ENCODE results near the gene PCYOX1L. TPM values are rescaled to one million over a fixed set of nuclear protein-coding genes. Genes with fewer than 3 reads are reported as not detected.

PCYOX1L gene, protein sequence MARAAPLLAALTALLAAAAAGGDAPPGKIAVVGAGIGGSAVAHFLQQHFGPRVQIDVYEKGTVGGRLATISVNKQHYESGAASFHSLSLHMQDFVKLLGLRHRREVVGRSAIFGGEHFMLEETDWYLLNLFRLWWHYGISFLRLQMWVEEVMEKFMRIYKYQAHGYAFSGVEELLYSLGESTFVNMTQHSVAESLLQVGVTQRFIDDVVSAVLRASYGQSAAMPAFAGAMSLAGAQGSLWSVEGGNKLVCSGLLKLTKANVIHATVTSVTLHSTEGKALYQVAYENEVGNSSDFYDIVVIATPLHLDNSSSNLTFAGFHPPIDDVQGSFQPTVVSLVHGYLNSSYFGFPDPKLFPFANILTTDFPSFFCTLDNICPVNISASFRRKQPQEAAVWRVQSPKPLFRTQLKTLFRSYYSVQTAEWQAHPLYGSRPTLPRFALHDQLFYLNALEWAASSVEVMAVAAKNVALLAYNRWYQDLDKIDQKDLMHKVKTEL
- 2.9 TPM in 2 replicates for total RNA-seq (2014; rRNA removed; shearing (Covaris generic))
- polyA plus RNA-seq (2015; cell fraction: cytosol; rRNA removed), result 5.4 TPM in 2 replicates
- polyA plus RNA-seq (2015; cell fraction: nucleus; rRNA removed), result 10.5 and 12.0 TPM in 2 replicates

DNA sequence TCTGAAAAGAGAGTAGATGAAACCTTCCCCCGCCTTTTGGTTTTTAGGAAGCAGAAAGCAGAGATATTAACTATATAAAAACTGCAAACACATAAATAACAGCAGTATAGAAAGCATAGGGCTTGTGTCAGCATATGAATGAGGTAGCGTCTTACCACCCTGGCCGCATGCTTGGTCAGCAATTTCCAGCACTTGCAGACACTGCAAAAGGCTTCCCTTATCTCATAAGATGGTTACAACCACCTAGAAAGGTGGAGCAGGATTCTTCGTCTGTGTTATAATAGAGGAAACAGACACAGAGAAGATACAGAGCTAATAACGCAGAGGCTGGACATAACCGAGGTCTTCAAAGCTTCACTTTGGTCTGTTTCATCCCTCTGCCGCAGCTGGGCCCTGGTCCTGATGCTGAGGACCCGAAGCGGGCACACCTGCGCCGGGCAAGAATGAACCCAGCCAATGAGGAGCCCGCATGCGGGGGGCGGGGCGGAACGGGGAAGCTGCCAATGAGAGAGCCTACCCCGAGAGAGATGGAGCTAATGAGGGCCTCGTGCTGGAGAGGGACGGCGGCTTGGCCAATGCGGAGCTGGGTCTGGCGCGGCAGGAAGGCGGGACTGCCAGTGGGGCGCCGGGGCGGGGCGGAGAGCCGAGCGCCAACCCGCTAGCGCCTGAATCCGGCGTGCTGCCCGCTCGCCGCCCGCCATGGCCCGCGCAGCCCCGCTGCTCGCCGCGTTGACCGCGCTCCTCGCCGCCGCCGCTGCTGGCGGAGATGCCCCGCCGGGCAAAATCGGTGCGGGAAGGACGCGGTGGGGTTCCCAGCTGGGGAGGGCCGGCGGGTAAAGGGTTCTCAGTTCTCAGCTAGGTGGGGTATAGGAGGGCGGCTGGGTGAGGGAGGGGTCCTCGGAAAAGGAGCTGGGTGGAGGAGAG is at the start of gene PCYOX1L:
Gene PCYOX1L, plus strand, starts transcription at position 677 of the 924 bp plus-strand sequence. Its CDS starts 23 bp downstream, at position 700.
- peak; percentile 93 for DNase-seq (ENCODE audit: low read depth, low spot score)
- in situ Hi-C loops (cut with HindIII; ENCODE audit: low pct_unique_long_range_greater_than_20kb, low sequenced_read_pairs), result no loop called here

GRCh38 chr5:149309354-149309753 is 48.5 kb upstream of the PCYOX1L start:
- in situ Hi-C loops (cut with HindIII; ENCODE audit: low pct_unique_long_range_greater_than_20kb, low sequenced_read_pairs), result no loop called here
- DNase-seq (ENCODE audit: low read depth, low spot score), result no peak

DNA sequence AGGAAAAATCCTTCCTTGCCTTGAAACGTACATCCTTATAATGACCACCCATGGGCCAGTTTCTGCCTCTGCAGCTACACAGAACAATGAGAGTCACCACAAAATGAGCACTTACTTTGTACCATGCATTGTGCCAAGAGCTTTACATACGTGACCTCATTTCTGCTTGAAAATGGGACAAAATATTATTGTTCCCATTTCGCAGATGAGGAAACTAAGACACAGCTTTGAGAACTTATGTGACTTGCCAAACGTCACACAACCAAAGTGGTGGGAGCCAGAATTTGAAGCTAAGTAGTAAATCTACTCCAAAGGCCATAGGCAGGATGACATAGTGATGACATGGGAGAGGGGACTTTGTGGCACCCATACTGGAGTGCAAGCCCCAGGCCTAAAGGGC is 47.4 kb upstream of the PCYOX1L start:
- in situ Hi-C loops (cut with HindIII; ENCODE audit: low pct_unique_long_range_greater_than_20kb, low sequenced_read_pairs), result no loop called here
- no peak for DNase-seq (ENCODE audit: low read depth, low spot score)

- in situ Hi-C loops (cut with HindIII; ENCODE audit: low pct_unique_long_range_greater_than_20kb, low sequenced_read_pairs), result no loop called here
- no peak for DNase-seq (ENCODE audit: low read depth, low spot score)
Observed at GRCh38 chr5:149310947-149311658, 46.7 kb upstream of the PCYOX1L start.

DNA sequence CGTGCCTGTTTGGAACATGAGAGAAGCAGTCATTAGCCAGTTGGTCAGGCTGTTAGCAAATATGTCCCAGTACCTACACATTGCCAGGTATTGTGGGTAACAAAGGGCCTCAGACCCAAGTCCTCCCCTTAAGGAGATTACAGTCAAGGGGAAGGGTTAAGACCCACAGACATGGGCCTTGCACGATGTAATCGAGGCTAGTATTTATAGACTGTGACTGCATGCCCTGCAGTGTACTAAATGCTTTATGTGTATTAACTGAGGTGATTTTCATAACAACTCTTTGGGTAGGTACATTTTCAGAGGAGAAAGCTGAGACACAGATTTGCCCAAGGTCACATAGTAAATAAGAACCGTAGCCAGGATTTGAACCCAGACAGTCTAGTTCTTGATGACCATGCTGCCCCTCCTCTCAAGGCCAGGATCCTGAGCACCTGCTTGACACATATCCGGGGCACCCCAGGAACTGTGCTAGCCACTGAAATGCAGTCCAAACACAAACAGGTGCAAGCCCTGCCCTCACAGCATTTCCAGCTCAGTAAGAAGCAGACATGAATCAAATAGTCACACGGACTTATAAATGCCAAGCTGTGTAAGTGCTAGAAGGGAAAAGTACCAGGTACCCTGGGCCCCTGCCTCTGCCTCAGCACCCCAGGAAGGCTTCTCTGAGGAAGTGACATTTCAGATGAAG is 44.5 kb upstream of the PCYOX1L start:
- DNase-seq (ENCODE audit: low read depth, low spot score), result no peak
- in situ Hi-C loops (cut with HindIII; ENCODE audit: low pct_unique_long_range_greater_than_20kb, low sequenced_read_pairs), result no loop called here

- no peak for DNase-seq (ENCODE audit: low read depth, low spot score)
- in situ Hi-C loops (cut with HindIII; ENCODE audit: low pct_unique_long_range_greater_than_20kb, low sequenced_read_pairs), result no loop called here
Observed at GRCh38 chr5:149314571-149315111, 43.2 kb upstream of the PCYOX1L start.

GRCh38 chr5:149315753-149316152 is 42.1 kb upstream of the PCYOX1L start:
- in situ Hi-C loops (cut with HindIII; ENCODE audit: low pct_unique_long_range_greater_than_20kb, low sequenced_read_pairs), result no loop called here
- no peak for DNase-seq (ENCODE audit: low read depth, low spot score)

GRCh38 chr5:149317281-149318048 is 40.4 kb upstream of the PCYOX1L start:
- peak; percentile 66 for DNase-seq (ENCODE audit: low read depth, low spot score)
- in situ Hi-C loops (cut with HindIII; ENCODE audit: low pct_unique_long_range_greater_than_20kb, low sequenced_read_pairs), result no loop called here

DNA sequence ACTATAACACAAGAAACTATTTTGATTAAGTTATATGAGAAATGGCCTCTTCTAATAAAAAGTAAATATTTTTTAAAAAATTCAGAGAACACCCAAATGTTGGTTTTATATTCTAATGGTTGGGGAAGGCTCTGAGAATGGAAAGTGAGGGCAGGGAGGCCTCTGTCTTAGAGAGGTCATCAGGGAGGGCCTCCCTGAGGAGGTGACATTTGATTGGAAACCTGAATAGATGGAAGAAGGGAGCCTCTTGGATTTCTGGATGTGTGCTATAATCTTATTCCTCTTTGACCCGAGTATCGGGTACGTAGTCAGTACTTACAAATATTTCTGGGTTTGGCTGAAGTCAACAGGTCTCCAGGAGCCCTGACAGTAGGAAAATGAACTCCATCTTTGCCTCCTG is 38.7 kb upstream of the PCYOX1L start:
- in situ Hi-C loops (cut with HindIII; ENCODE audit: low pct_unique_long_range_greater_than_20kb, low sequenced_read_pairs), result no loop called here

DNA sequence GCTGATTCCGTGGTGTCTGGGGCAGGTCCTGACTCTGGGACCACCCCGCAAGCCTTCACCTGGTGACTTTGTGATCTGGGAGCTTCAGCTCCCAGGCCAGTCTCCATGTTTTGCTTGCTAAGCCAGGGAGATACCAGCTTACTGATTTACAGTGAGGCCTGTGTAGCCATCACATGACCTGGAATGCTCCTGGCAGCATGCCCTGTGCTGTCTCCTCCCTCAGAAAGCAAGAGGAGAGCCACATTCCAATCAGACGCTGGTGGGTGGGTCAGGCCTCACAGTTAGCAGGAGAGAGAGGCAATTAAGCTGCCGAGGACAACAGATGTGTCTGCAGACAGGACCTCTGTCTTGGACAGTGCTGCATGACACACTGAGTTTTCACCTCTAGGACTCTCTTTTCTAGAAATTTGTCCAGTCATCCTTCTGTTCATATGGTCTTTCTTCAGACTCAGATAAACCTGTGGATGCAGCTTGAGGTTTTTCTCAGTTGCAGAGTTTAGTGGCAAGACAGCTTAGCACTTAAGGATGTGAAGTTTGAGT is 37.0 kb upstream of the PCYOX1L start:
- peak; percentile 86 for DNase-seq (ENCODE audit: low read depth, low spot score)
- in situ Hi-C loops (cut with HindIII; ENCODE audit: low pct_unique_long_range_greater_than_20kb, low sequenced_read_pairs), result no loop called here

More for the DNA sequence above, 38.7 kb upstream of the PCYOX1L start:
- no peak for DNase-seq (ENCODE audit: low read depth, low spot score)

GRCh38 chr5:149322518-149322917 is 35.3 kb upstream of the PCYOX1L start:
- in situ Hi-C loops (cut with HindIII; ENCODE audit: low pct_unique_long_range_greater_than_20kb, low sequenced_read_pairs), result no loop called here

DNA sequence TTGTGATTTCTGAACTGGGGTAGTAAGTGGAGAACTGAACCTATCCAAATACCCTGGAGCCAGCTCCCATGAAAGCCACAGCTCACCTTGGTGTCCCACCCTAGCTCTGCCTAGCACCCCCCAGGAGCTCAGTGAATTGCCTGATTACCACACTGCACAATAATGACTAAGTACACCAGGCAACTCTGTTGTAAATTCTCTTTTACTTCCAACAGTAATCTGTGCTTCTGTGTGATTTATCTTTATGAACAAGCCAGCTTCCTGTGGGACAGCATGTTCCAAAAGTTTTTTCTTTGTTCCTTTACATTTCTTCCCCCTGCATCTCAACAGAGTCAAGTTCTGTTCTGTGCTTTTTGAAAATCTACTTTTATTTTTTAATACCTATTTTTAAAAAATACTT is 34.6 kb upstream of the PCYOX1L start:
- DNase-seq (ENCODE audit: low read depth, low spot score), result no peak
- in situ Hi-C loops (cut with HindIII; ENCODE audit: low pct_unique_long_range_greater_than_20kb, low sequenced_read_pairs), result no loop called here

More at GRCh38 chr5:149322518-149322917, 35.3 kb upstream of the PCYOX1L start:
- DNase-seq (ENCODE audit: low read depth, low spot score), result no peak

DNA sequence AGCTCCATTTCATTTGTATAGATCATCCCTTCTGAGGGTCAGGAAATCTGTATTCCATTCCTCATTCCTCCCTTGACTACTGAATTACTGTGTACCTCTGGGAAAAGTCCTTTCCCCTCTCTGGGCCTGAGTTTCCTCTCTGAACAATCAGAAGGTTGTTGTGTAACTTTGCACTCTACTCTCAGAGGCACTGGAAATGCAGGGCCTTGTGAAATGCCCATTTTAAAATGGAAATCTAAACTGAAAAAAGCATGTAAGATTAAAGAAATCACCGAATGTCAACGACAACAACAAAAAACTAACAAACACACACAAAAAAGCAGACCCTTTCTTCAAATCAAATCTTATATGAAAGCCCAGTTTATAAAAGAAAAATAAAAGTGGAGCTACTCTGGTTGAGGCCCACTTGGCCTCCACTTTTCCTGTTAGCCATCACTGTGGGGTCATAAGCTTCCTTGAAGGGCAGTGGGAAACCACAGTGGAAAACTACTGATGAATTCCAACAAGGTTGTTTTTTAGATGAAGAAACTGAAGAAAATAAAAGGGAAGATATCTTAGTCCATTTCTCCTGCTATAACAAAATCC is 34.1 kb upstream of the PCYOX1L start:
- in situ Hi-C loops (cut with HindIII; ENCODE audit: low pct_unique_long_range_greater_than_20kb, low sequenced_read_pairs), result no loop called here
- DNase-seq (ENCODE audit: low read depth, low spot score), result no peak

DNA sequence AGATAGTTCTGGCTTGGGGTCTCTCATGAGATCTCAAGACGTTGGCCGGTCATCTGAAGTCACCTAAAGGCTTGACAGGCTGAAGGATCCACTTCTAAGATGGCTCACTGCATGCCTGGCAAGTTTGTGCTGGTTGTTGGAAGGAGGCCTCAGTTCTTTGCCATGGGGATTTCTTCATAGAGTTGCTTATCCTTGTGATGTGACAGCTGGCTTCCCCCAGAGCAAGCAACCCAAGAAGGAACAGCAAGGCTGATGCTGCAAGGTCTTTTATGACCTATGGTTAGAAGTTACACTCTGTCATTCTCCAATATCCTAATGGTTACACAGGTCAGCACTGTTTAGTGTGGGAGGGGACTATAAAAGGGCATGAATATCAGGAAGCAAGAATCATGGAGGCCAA is 33.2 kb upstream of the PCYOX1L start:
- in situ Hi-C loops (cut with HindIII; ENCODE audit: low pct_unique_long_range_greater_than_20kb, low sequenced_read_pairs), result no loop called here

DNA sequence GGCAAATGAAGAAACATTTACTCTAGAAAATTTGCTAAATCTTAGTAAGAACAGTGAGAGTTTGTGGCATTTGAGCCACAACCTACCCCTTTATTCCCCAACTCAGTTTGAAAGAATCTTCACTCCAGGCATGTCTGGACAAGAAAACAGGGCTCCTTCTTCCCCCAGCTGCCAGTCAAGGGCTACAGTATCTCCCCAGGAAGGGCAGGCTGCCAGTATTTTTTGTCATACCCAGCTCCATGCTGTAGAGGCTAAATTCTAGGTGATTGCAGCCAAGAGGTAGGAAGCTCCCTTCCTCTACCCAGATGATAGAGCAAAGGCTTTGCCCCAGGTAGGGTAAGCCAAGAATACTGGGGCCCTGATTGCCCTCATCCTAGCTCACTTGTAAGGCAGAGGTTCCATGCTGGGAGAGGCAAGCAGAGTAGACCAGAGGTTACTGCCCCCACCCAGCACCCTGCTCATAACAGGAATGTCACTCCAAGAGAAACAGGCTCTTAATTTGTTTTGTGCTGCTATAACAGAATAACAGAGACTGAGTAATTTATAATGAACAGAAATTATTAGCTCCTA is 32.6 kb upstream of the PCYOX1L start:
- no peak for DNase-seq (ENCODE audit: low read depth, low spot score)
- in situ Hi-C loops (cut with HindIII; ENCODE audit: low pct_unique_long_range_greater_than_20kb, low sequenced_read_pairs), result no loop called here

More for the DNA sequence above, 33.2 kb upstream of the PCYOX1L start:
- DNase-seq (ENCODE audit: low read depth, low spot score), result no peak
